GM23338 (cell line): ENCODE measurements around the gene PTGIS. TPM values are rescaled to one million over a fixed set of nuclear protein-coding genes. Genes with fewer than 3 reads are reported as not detected.

Source experiments
- ATAC-seq: fragments of 200-7000 bp; cut with Tn5 transposase; 3 replicates; pipeline ENCODE4 v1.9.1; 2020
- DNase-seq: peaks from one replicate; pipeline ENCODE4 v3.0.0-alpha.2; 2015; ENCODE audit warnings: low spot score
- H2AFZ ChIP-seq: fragments of 200-600 bp; sonication (generic); 2 replicates; pipeline ENCODE4 v1.8.0; 2016; ENCODE audit warnings: antibody characterized with exemption, mild to moderate bottlenecking, moderate library complexity
- H3F3A ChIP-seq: fragments of 200-600 bp; sonication (generic); replicated peaks from 2 replicates; pipeline ENCODE4 v1.8.0; 2017; ENCODE audit warnings: antibody characterized with exemption, mixed run types, low read depth
- H3K27ac ChIP-seq: fragments of 200-600 bp; sonication (generic); 2 replicates; pipeline ENCODE4 v1.6.1; 2016; ENCODE audit warnings: low read depth
- H3K27me3 ChIP-seq: fragments of 200-600 bp; sonication (generic); 2 replicates; pipeline ENCODE4 v1.8.0; 2016; ENCODE audit warnings: mild to moderate bottlenecking, mixed run types, moderate library complexity; ENCODE audit not compliant: insufficient read depth
- H3K36me3 ChIP-seq: fragments of 200-600 bp; sonication (generic); 2 replicates; pipeline ENCODE4 v1.8.0; 2016; ENCODE audit warnings: mild to moderate bottlenecking; ENCODE audit not compliant: insufficient read depth
- H3K4me1 ChIP-seq: fragments of 200-600 bp; sonication (generic); 2 replicates; pipeline ENCODE4 v1.8.0; 2016; ENCODE audit warnings: mild to moderate bottlenecking, moderate library complexity; ENCODE audit not compliant: insufficient read depth
- H3K4me2 ChIP-seq: fragments of 200-600 bp; sonication (generic); 2 replicates; pipeline ENCODE4 v1.7.1; 2017; ENCODE audit warnings: mixed run types
- H3K4me3 ChIP-seq: fragments of 200-600 bp; sonication (generic); 2 replicates; pipeline ENCODE4 v1.6.1; 2016; ENCODE audit warnings: mixed run types
- H3K79me2 ChIP-seq: fragments of 200-600 bp; sonication (generic); replicated peaks from 2 replicates; pipeline ENCODE4 v1.8.0; 2017; ENCODE audit warnings: mild to moderate bottlenecking; ENCODE audit not compliant: insufficient read depth
- H3K9me2 ChIP-seq: fragments of 200-600 bp; sonication (generic); 2 replicates; pipeline ENCODE4 v1.8.0; 2017; ENCODE audit not compliant: insufficient read depth
- H4K20me1 ChIP-seq: fragments of 200-600 bp; sonication (generic); replicated peaks from 2 replicates; pipeline ENCODE4 v1.8.0; 2017; ENCODE audit warnings: mild to moderate bottlenecking; ENCODE audit not compliant: insufficient read depth
- H3K27ac Mint-ChIP-seq: 2 replicates; pipeline ENCODE4 v1.8.0; 2020; ENCODE audit warnings: inconsistent platforms, mild to moderate bottlenecking, moderate library complexity, mixed read lengths
- H3K27me3 Mint-ChIP-seq: 3 replicates; pipeline ENCODE4 v1.8.0; 2022; ENCODE audit warnings: low read depth, mild to moderate bottlenecking, moderate library complexity, mixed read lengths, inconsistent platforms; ENCODE audit not compliant: insufficient read depth, poor library complexity
- H3K36me3 Mint-ChIP-seq: 3 replicates; pipeline ENCODE4 v1.8.0; 2021; ENCODE audit warnings: low read depth, mild to moderate bottlenecking, inconsistent platforms, moderate library complexity, mixed read lengths
- H3K4me1 Mint-ChIP-seq: 3 replicates; pipeline ENCODE4 v1.8.0; 2020; ENCODE audit warnings: mild to moderate bottlenecking, inconsistent platforms, mixed read lengths
- H3K4me3 Mint-ChIP-seq: 3 replicates; pipeline ENCODE4 v1.8.0; 2021; ENCODE audit warnings: moderate library complexity, mild to moderate bottlenecking, inconsistent platforms, mixed read lengths
- H3K9me3 Mint-ChIP-seq: 3 replicates; pipeline ENCODE4 v1.8.0; 2020; ENCODE audit warnings: moderate library complexity, mild to moderate bottlenecking, inconsistent platforms, mixed read lengths
- CREB1 ChIP-seq: fragments of 250-450 bp; sonication (Bioruptor Pico); IDR thresholded peaks from 2 replicates; pipeline ENCODE4 v1.5.0; 2020; ENCODE audit warnings: low read depth, mild to moderate bottlenecking, moderate library complexity
- CTCF ChIP-seq, 2 experiments: fragments of 200-600 bp in 1 of 2; sonication (generic) in 1 of 2; conservative IDR thresholded peaks; 2 replicates each; pipeline versions ENCODE4 v1.5.1 to v1.6.1; 2016 to 2017; ENCODE audit warnings: antibody characterized with exemption in 2 of 2, low read depth in 2 of 2, mild to moderate bottlenecking in 2 of 2, moderate library complexity in 1 of 2
- ETS1 ChIP-seq: IDR thresholded peaks from 2 replicates; pipeline ENCODE4 v1.6.1; 2016; ENCODE audit warnings: antibody characterized with exemption
- EZH2 ChIP-seq: fragments of 200-600 bp; sonication (generic); IDR thresholded peaks from one replicate; pipeline ENCODE4 v1.8.0; 2017; ENCODE audit warnings: antibody characterized with exemption, mild to moderate bottlenecking, low read depth; ENCODE audit not compliant: unreplicated experiment
- EZH2phosphoT487 ChIP-seq: fragments of 200-600 bp; sonication (generic); IDR thresholded peaks from one replicate; pipeline ENCODE4 v1.8.1; 2018; ENCODE audit warnings: antibody characterized with exemption; ENCODE audit not compliant: unreplicated experiment
- NANOG ChIP-seq: IDR thresholded peaks from 2 replicates; pipeline ENCODE4 v1.6.1; 2016; ENCODE audit warnings: antibody characterized with exemption, borderline replicate concordance
- POLR2AphosphoS5 ChIP-seq: IDR thresholded peaks from 2 replicates; pipeline ENCODE4 v1.6.1; 2016; ENCODE audit warnings: antibody characterized with exemption, low read depth
- REST ChIP-seq: IDR thresholded peaks from one replicate; pipeline ENCODE4 v1.6.1; 2018; ENCODE audit warnings: antibody characterized with exemption; ENCODE audit not compliant: unreplicated experiment
- ZNF331 ChIP-seq: fragments of 250-450 bp; sonication (Bioruptor Pico); IDR thresholded peaks from 2 replicates; pipeline ENCODE4 v1.5.0; 2020; ENCODE audit warnings: low read depth, mild to moderate bottlenecking, moderate library complexity
- ZNF462 ChIP-seq: fragments of 250-450 bp; sonication (Bioruptor Pico); IDR thresholded peaks from 2 replicates; pipeline ENCODE4 v1.5.0; 2020; ENCODE audit warnings: mild to moderate bottlenecking, moderate library complexity
- polyA plus RNA-seq: library from polyadenylated mRNA; unstranded; fragments of >200 nt; fragmentation: Nextera tagmentation; extraction: Ambion mirVana; gene quantifications from 2 replicates; pipeline ENCODE4 v1.2.1, GENCODE V29; 2016
- total RNA-seq: library from RNA; depleted of rRNA; stranded (reverse); fragments of >200 nt; shearing (Covaris generic); gene quantifications from 2 replicates; pipeline ENCODE4 v1.2.3, GENCODE V29; 2014

PTGIS gene
- total and polyA plus RNA-seq, 2 experiments from 2014 or later, result 6.6 to 28.7 TPM

- TF ChIP-seq ZNF462 (CRISPR knock-in tag) (no peak), NANOG (no peak), ETS1 (no peak), CREB1 (CRISPR knock-in tag) (no peak), EZH2phosphoT487 (no peak)
Observed at GRCh38 chr20:49466114-49466912, 101.6 kb downstream of the PTGIS start (continued).

GRCh38 chr20:49464556-49464955, 103.4 kb downstream of the PTGIS start:
- no peaks in the 10 kb centered on the region for H3K9me2 ChIP-seq
- no peaks in the 10 kb centered on the region for H3K36me3 Mint-ChIP-seq
- H3K4me3 Mint-ChIP-seq, result no peak overlapping the region
- H4K20me1 ChIP-seq, result no peaks in the 10 kb centered on the region
- DNase-seq (no peak), ATAC-seq (no peak)
- H3K4me1 ChIP-seq, result no peaks in the 10 kb centered on the region
- H3K36me3 ChIP-seq, result no peaks in the 10 kb centered on the region
- no peak overlapping the region for H3K4me2 ChIP-seq
- no peak overlapping the region for H2AFZ ChIP-seq
- no peaks in the 10 kb centered on the region for H3K79me2 ChIP-seq
- no peaks in the 10 kb centered on the region for H3F3A ChIP-seq
- peaks cover 5% of the 10 kb centered on the region; the same call in 2 of the 3 replicates for H3K4me1 Mint-ChIP-seq
- H3K27ac ChIP-seq, result no peak overlapping the region
- H3K4me3 ChIP-seq, result no peak overlapping the region
- no peaks in the 10 kb centered on the region for H3K27me3 Mint-ChIP-seq
- H3K27me3 ChIP-seq, result no peaks in the 10 kb centered on the region
- H3K9me3 Mint-ChIP-seq, result no peaks in the 10 kb centered on the region
- H3K27ac Mint-ChIP-seq, result no peak overlapping the region
- TF ChIP-seq EZH2, result no peak
- no peak for TF ChIP-seq REST
- no peak for TF ChIP-seq CREB1 (CRISPR knock-in tag)
- no peak for TF ChIP-seq CTCF (conservative IDR thresholded peaks at IDR 0.05; ENCODE audit: low read depth in 2 of 2)
- TF ChIP-seq ETS1, result no peak
- TF ChIP-seq ZNF331 (CRISPR knock-in tag), result no peak
- no peak for TF ChIP-seq POLR2AphosphoS5
